PC-9 (cell line): Measurements from ENCODE around the gene DENND1A.

Experiments used
- EZH2 ChIP-seq: fragments of 200-600 bp; sonication (generic); IDR thresholded peaks from 2 replicates; pipeline ENCODE4 v1.8.0; 2017; ENCODE audit warnings: antibody characterized with exemption, low read depth
- TF ChIP-seq, protein P1 (sequence below): fragments of 200-600 bp; sonication (generic); conservative IDR thresholded peaks from 2 replicates; pipeline ENCODE4 v1.6.1; 2017; ENCODE audit warnings: mixed run types, antibody characterized with exemption, mild to moderate bottlenecking, moderate library complexity

- TF ChIP-seq, protein P1, sequence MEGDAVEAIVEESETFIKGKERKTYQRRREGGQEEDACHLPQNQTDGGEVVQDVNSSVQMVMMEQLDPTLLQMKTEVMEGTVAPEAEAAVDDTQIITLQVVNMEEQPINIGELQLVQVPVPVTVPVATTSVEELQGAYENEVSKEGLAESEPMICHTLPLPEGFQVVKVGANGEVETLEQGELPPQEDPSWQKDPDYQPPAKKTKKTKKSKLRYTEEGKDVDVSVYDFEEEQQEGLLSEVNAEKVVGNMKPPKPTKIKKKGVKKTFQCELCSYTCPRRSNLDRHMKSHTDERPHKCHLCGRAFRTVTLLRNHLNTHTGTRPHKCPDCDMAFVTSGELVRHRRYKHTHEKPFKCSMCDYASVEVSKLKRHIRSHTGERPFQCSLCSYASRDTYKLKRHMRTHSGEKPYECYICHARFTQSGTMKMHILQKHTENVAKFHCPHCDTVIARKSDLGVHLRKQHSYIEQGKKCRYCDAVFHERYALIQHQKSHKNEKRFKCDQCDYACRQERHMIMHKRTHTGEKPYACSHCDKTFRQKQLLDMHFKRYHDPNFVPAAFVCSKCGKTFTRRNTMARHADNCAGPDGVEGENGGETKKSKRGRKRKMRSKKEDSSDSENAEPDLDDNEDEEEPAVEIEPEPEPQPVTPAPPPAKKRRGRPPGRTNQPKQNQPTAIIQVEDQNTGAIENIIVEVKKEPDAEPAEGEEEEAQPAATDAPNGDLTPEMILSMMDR = no peak
- no peak for TF ChIP-seq EZH2
Measured at GRCh38 chr9:123713282-123713681, 216.6 kb downstream of the DENND1A start.
